ENCODE data around the gene INSIG2. TPM values are rescaled to one million over a fixed set of nuclear protein-coding genes. Genes with fewer than 3 reads are reported as not detected.

INSIG2 gene
- total and polyA plus RNA-seq, 2 experiments from 2014 or later, result 27.3 to 35.3 TPM

DNA sequence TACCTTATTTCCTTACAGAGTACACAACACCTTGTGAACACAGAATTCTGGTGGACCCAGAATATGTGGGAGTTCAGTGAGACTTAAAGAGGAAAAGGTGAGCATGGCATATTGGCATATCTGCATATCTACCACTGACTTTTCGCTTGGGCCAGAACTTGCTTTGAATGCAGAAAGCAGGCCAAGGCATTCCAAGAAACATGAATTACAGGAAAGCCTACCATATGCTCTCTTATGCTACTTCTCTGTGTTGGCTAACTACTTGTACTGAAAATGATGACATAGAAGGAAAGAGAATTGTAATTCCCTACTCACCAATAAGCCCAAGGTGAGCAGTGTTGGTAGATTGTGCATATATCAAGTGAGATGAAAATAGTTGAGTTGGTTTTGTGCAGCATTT lies 43.0 kb upstream of the INSIG2 start:
- Histone ChIP-seq H3K4me2 (no peak overlapping the region), H2AFZ (no peak overlapping the region), H3K9me2 (replicated peaks; ENCODE audit: insufficient read depth) (no peaks in the 10 kb centered on the region), H3K9me3 (ENCODE audit: low read depth) (no peaks in the 10 kb centered on the region), H3K4me1 (ENCODE audit: insufficient read depth) (no peaks in the 10 kb centered on the region), H3K27me3 (peaks cover 12% of the 10 kb centered on the region), H3K4me3 (no peak overlapping the region), H3K79me2 (no peaks in the 10 kb centered on the region), H4K20me1 (ENCODE audit: insufficient read depth, poor library complexity, severe bottlenecking) (no peaks in the 10 kb centered on the region), H3K27ac (no peak overlapping the region), H3K36me3 (replicated peaks; ENCODE audit: insufficient read depth, low read depth) (no peaks in the 10 kb centered on the region)
- TF ChIP-seq CTCF (IDR thresholded peaks at IDR 0.05; ENCODE audit: poor library complexity), result no peak
- TF ChIP-seq EZH2 (IDR thresholded peaks at IDR 0.05; ENCODE audit: borderline replicate concordance), result no peak
- TF ChIP-seq EZH2phosphoT487 (IDR thresholded peaks at IDR 0.05; ENCODE audit: low read depth, severe bottlenecking, unreplicated experiment), result no peak
- 93% methylated on average over 1 of the region's 1 CpG for WGBS (ENCODE audit: low lambda C conversion rate, missing lambda C conversion rate)
- no peak for DNase-seq (ENCODE audit: low spot score)

GRCh38 chr2:118046634-118047210 lies 41.5 kb upstream of the INSIG2 start:
- Histone ChIP-seq H3K9me2 (replicated peaks; ENCODE audit: insufficient read depth) (no peaks in the 10 kb centered on the region), H2AFZ (no peak overlapping the region), H3K27me3 (peaks cover 8% of the 10 kb centered on the region), H3K4me3 (no peak overlapping the region), H4K20me1 (ENCODE audit: insufficient read depth, poor library complexity, severe bottlenecking) (no peaks in the 10 kb centered on the region), H3K27ac (no peak overlapping the region), H3K4me1 (ENCODE audit: insufficient read depth) (no peaks in the 10 kb centered on the region), H3K9me3 (ENCODE audit: low read depth) (no peaks in the 10 kb centered on the region), H3K4me2 (peak overlapping the region; percentile 45), H3K79me2 (no peaks in the 10 kb centered on the region), H3K36me3 (replicated peaks; ENCODE audit: insufficient read depth, low read depth) (no peaks in the 10 kb centered on the region)
- TF ChIP-seq CTCF (IDR thresholded peaks at IDR 0.05; ENCODE audit: poor library complexity) (peak; percentile 79), EZH2phosphoT487 (IDR thresholded peaks at IDR 0.05; ENCODE audit: low read depth, severe bottlenecking, unreplicated experiment) (no peak), EZH2 (IDR thresholded peaks at IDR 0.05; ENCODE audit: borderline replicate concordance) (no peak)
- DNase-seq (ENCODE audit: low spot score), result peak; percentile 44
- WGBS (ENCODE audit: low lambda C conversion rate, missing lambda C conversion rate), result 8% methylated on average over 4 of the region's 4 CpGs

DNA sequence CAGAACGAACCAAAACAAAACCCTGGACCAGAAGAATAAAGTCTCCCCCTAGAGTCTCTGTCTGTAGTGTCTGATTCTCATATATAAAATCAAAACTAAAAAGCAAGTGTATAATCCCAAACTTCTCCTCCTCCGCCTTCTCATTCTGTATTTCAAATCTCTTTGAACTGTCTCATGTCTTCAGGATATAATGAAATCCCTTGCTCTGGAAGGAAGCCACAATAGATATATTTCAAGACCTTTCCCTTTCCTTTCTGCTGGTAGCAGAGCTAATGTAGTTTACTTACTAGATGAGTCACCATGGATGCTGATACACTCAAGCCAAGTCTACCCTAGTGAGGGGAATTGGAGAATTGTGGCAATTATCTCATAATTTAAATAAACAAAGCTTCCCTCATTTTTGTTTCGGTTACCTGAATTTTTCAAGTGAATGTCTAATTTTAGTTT lies 40.9 kb upstream of the INSIG2 start:
- no peak for TF ChIP-seq EZH2phosphoT487 (IDR thresholded peaks at IDR 0.05; ENCODE audit: low read depth, severe bottlenecking, unreplicated experiment)
- no peak for TF ChIP-seq CTCF (IDR thresholded peaks at IDR 0.05; ENCODE audit: poor library complexity)
- TF ChIP-seq EZH2 (IDR thresholded peaks at IDR 0.05; ENCODE audit: borderline replicate concordance), result no peak
- H3K27ac ChIP-seq, result no peak overlapping the region
- no peak overlapping the region for H2AFZ ChIP-seq
- H4K20me1 ChIP-seq (ENCODE audit: insufficient read depth, poor library complexity, severe bottlenecking), result no peaks in the 10 kb centered on the region
- H3K4me2 ChIP-seq, result peak overlapping the region; percentile 45
- 46% methylated on average over 3 of the region's 3 CpGs for WGBS (ENCODE audit: low lambda C conversion rate, missing lambda C conversion rate)
- H3K79me2 ChIP-seq, result no peaks in the 10 kb centered on the region
- no peaks in the 10 kb centered on the region for H3K9me2 ChIP-seq (replicated peaks; ENCODE audit: insufficient read depth)
- no peaks in the 10 kb centered on the region for H3K36me3 ChIP-seq (replicated peaks; ENCODE audit: insufficient read depth, low read depth)
- H3K4me3 ChIP-seq, result no peak overlapping the region
- H3K4me1 ChIP-seq (ENCODE audit: insufficient read depth), result no peaks in the 10 kb centered on the region
- peaks cover 8% of the 10 kb centered on the region for H3K27me3 ChIP-seq
- no peaks in the 10 kb centered on the region for H3K9me3 ChIP-seq (ENCODE audit: low read depth)
- DNase-seq (ENCODE audit: low spot score), result peak; percentile 31

All from hepatocyte (in vitro differentiated cells).